DOHH2 (cell line): ENCODE results near the gene FBLN1.

Source experiments
- EZH2phosphoT487 ChIP-seq: fragments of 200-600 bp; sonication (generic); IDR thresholded peaks from 2 replicates; pipeline ENCODE4 v1.6.1; 2017; ENCODE audit warnings: borderline replicate concordance, mild to moderate bottlenecking, antibody characterized with exemption, low read length, moderate library complexity, mixed read lengths
- TF ChIP-seq, protein P1 (sequence below): fragments of 200-600 bp; sonication (generic); IDR thresholded peaks from one replicate; pipeline ENCODE4 v1.5.1; 2014; ENCODE audit warnings: antibody characterized with exemption, mild to moderate bottlenecking, low read depth, low read length; ENCODE audit not compliant: poor library complexity, severe bottlenecking

DNA sequence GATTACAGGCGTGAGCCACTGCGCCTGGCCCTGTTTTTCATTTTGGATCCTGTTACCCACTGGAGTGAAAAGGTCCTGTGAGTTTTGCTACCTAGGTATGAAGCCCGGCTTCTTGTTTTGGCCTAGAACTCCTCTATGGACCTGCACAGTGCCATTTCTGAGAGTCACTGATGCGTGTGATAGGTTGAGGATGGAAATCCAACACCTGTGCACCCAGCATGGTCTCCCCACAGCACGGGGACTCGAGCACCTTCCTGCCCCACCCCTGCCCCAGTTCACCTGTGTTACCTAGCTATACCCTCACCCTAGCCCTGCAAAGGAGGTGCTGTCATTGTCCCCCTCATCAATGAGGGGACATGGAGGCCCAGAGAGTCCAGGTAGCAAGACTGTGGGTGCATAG, 5.1 kb downstream of the FBLN1 start:
- TF ChIP-seq, protein P1, sequence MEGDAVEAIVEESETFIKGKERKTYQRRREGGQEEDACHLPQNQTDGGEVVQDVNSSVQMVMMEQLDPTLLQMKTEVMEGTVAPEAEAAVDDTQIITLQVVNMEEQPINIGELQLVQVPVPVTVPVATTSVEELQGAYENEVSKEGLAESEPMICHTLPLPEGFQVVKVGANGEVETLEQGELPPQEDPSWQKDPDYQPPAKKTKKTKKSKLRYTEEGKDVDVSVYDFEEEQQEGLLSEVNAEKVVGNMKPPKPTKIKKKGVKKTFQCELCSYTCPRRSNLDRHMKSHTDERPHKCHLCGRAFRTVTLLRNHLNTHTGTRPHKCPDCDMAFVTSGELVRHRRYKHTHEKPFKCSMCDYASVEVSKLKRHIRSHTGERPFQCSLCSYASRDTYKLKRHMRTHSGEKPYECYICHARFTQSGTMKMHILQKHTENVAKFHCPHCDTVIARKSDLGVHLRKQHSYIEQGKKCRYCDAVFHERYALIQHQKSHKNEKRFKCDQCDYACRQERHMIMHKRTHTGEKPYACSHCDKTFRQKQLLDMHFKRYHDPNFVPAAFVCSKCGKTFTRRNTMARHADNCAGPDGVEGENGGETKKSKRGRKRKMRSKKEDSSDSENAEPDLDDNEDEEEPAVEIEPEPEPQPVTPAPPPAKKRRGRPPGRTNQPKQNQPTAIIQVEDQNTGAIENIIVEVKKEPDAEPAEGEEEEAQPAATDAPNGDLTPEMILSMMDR = no peak
- TF ChIP-seq EZH2phosphoT487 = no peak
